Measurements from ENCODE around the gene SRGAP1.

The SRGAP1 gene

DNA sequence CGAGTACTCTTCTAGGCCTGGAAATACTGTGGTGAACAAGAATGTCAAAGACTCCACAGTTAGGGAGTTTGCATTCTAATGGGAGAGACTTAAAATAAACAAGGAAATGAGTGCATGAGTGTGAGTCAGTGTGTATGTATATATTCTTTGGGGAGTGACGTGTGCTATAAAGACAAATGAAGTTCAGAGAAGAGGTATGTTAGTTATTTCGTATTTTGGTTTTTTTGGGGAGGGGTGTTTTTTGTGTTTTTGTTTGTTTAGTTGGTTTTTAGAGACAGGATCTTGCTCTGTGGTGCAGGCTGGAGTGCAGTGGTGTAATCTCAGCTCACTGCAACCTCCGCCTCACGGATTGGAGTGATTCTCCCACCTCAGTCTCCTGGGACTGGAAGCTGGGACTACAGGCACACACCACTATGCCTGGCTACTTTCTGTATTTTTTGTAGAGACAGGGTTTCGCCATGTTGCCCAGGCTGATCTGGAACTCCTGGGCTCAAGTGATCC is 74.3 kb downstream of the SRGAP1 start:
- no peaks in the 10 kb centered on the region for H3K4me1 Mint-ChIP-seq (ENCODE audit: low read depth)
- H3K36me3 Mint-ChIP-seq = no peaks in the 10 kb centered on the region
- no peak overlapping the region for H3K4me3 Mint-ChIP-seq
- no peak overlapping the region for H3K27ac Mint-ChIP-seq
- no peaks in the 10 kb centered on the region for H3K9me3 Mint-ChIP-seq (ENCODE audit: low read depth)
- H3K27me3 Mint-ChIP-seq = no peaks in the 10 kb centered on the region

DNA sequence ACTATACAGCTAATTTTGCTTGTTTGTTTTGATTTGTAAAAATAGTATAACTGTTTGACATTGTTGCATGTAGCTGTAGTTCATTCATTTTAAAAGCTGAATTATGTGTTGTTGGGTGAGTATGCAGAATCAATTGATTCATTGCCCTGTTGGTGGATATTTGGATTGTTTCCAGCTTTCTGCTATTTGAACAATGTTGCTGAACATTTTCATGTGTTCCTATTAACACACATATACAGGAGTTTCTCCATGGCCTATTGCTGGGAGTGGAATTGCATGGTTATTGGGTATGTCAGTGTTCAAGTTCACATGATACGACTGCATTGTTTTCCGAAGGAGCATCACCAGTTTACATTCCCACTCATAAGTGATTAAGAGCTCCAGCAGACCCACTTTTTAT is 75.3 kb downstream of the SRGAP1 start:
- Mint-ChIP-seq H3K36me3 (no peaks in the 10 kb centered on the region), H3K27me3 (no peaks in the 10 kb centered on the region), H3K4me3 (no peak overlapping the region), H3K27ac (no peak overlapping the region), H3K9me3 (ENCODE audit: low read depth) (no peaks in the 10 kb centered on the region), H3K4me1 (ENCODE audit: low read depth) (no peaks in the 10 kb centered on the region)

DNA sequence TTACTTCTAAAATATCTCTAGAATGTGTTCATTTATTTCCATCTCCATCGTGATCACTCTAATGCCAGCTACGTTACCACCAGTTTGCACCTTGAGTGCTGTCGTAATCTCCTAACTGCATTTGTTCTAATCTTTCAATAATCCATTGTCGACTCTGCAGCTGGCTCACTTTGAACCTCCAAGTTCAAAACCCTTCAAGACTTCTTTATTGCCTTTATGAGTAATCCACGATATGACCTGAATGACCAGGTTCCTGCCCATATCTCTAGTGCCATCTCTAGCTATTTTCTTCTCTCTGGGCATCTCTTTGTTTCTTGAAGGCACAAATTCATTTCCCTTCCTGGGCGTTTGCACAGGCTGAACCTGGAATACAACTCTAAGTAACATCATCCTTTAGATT is 76.7 kb downstream of the SRGAP1 start:
- Mint-ChIP-seq H3K27ac (no peak overlapping the region), H3K4me1 (ENCODE audit: low read depth) (no peaks in the 10 kb centered on the region), H3K36me3 (no peaks in the 10 kb centered on the region), H3K9me3 (ENCODE audit: low read depth) (no peaks in the 10 kb centered on the region), H3K4me3 (no peak overlapping the region), H3K27me3 (no peaks in the 10 kb centered on the region)

DNA sequence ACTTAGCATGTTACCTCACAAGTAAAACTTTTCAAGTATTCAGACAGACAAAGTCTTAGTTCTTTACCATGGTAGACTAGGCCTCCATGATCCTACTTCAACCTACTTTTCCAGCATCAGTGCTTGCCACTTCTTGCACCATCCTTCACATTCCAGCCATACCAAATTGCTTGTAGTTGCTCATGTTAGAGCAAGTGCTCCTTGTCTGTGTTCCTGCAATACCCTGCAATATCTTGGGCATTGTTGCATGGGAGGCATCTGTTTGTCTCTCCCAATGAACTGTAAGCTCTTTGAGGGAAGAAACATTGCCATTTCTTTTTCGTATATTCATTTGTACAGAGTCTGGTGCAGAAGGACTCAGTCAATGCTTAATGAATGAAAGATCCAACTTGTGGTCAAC is 78.0 kb downstream of the SRGAP1 start:
- Mint-ChIP-seq H3K27me3 (no peaks in the 10 kb centered on the region), H3K27ac (no peak overlapping the region)

DNA sequence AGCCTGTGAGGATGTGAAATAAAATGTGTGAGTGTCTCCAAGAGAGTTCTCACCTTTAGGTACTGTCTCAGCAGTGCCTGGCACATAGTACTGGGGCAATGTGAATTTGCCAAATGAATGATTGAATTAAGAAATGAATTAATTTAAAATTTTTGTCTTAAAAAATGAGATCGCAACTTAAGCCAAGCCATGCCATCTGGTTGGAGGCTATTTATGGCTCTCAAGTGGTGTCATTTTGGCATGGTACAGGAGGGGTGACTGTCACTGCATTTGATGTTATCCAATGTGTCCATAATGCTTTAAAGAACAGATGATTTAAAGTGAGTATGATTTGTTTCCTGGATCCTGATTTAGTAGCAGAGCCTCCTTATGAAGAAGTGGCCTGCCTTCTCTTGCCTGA is 80.3 kb downstream of the SRGAP1 start:
- Mint-ChIP-seq H3K4me3 (no peak overlapping the region), H3K27ac (no peak overlapping the region), H3K9me3 (ENCODE audit: low read depth) (no peaks in the 10 kb centered on the region), H3K4me1 (ENCODE audit: low read depth) (no peaks in the 10 kb centered on the region), H3K36me3 (no peaks in the 10 kb centered on the region), H3K27me3 (no peaks in the 10 kb centered on the region)

More for the DNA sequence above, 78.0 kb downstream of the SRGAP1 start:
- Mint-ChIP-seq H3K4me1 (ENCODE audit: low read depth) (no peaks in the 10 kb centered on the region), H3K36me3 (no peaks in the 10 kb centered on the region), H3K9me3 (ENCODE audit: low read depth) (no peaks in the 10 kb centered on the region), H3K4me3 (no peak overlapping the region)

DNA sequence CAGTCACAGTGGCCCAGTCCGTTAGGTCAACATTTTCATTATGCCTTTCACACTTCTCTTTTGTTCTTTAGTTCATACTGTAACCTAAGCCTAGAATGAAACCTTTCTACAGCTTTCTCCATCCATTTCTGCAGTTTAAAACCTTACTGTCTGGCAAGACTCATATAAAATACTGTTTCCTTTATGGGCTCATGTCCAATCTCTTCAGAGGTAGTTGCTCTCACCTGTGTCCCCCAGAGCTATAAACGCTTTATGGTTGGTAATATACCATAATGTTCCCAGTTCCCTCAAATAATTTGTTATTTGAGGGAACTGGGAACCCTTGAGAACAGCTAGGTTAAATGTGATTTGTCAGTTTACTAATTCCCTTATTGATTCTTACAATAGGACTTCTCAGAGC is 83.0 kb downstream of the SRGAP1 start:
- Mint-ChIP-seq H3K27me3 (no peaks in the 10 kb centered on the region), H3K4me1 (ENCODE audit: low read depth) (no peaks in the 10 kb centered on the region), H3K9me3 (ENCODE audit: low read depth) (no peaks in the 10 kb centered on the region), H3K36me3 (no peaks in the 10 kb centered on the region), H3K27ac (no peak overlapping the region), H3K4me3 (no peak overlapping the region)

DNA sequence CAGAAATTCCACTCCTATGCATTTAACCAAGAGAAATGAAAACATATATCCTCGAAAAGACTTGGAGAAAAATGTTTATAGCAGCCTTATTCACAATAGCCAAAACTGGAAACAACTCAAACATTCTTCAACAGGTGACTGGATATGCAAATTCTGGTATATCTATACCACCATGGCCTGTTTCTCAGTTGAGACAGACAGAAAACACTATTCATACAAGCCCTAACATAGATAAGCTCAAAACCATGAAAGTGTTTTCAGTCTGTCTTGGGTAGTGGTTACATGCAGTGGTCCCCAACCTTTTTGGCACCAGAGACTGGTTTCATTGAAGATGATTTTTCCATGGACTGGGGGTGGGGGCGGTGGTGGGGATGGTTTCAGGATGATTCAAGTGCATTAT is 83.8 kb downstream of the SRGAP1 start:
- no peak overlapping the region for H3K27ac Mint-ChIP-seq
- H3K9me3 Mint-ChIP-seq (ENCODE audit: low read depth) = no peaks in the 10 kb centered on the region
- H3K4me3 Mint-ChIP-seq = no peak overlapping the region
- no peaks in the 10 kb centered on the region for H3K36me3 Mint-ChIP-seq
- no peaks in the 10 kb centered on the region for H3K4me1 Mint-ChIP-seq (ENCODE audit: low read depth)
- no peaks in the 10 kb centered on the region for H3K27me3 Mint-ChIP-seq

DNA sequence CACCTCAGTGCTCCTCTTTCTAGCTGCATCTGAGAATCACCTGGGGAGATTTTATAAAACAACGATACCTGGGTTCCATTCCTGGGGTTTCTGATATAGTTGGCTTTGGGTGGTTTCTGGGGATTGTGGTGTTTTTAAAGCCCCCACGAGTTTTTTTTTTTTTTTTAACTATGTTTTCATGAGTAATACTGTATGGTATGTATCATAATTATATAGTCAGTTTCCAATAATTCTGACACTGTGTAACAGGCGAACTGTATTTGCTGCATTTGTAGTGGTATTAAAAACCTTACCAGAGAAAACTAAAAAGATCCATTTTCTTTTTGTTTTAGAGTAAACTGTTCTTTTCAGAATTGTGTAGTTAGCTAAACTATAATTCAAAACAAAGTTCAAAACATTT is 84.9 kb downstream of the SRGAP1 start:
- no peaks in the 10 kb centered on the region for H3K36me3 Mint-ChIP-seq
- no peak overlapping the region for H3K27ac Mint-ChIP-seq
- no peaks in the 10 kb centered on the region for H3K27me3 Mint-ChIP-seq
- H3K9me3 Mint-ChIP-seq (ENCODE audit: low read depth) = no peaks in the 10 kb centered on the region
- no peaks in the 10 kb centered on the region for H3K4me1 Mint-ChIP-seq (ENCODE audit: low read depth)
- H3K4me3 Mint-ChIP-seq = no peak overlapping the region

DNA sequence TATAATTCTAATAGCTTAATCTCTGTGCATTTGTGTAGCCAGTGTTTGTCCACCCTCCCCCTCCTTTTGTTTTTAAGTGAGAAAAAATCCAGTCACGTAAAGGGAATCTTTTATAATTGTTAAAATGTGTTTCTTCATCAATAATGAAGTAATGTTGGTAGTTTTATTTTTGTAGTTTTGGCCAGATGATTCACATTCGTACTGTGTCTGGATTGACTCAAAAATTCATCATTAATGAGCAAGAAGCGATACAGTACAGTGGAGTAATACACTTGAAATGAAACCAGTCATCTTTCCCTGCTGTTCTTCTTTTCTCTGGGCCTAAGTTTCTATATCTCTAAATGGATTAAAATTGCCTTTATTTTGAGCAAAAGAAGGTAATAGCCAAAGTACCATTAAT is 86.5 kb downstream of the SRGAP1 start:
- H3K9me3 Mint-ChIP-seq (ENCODE audit: low read depth) = no peaks in the 10 kb centered on the region
- no peaks in the 10 kb centered on the region for H3K4me1 Mint-ChIP-seq (ENCODE audit: low read depth)
- H3K27me3 Mint-ChIP-seq = no peaks in the 10 kb centered on the region
- no peaks in the 10 kb centered on the region for H3K36me3 Mint-ChIP-seq
- H3K27ac Mint-ChIP-seq = no peak overlapping the region
- no peak overlapping the region for H3K4me3 Mint-ChIP-seq

DNA sequence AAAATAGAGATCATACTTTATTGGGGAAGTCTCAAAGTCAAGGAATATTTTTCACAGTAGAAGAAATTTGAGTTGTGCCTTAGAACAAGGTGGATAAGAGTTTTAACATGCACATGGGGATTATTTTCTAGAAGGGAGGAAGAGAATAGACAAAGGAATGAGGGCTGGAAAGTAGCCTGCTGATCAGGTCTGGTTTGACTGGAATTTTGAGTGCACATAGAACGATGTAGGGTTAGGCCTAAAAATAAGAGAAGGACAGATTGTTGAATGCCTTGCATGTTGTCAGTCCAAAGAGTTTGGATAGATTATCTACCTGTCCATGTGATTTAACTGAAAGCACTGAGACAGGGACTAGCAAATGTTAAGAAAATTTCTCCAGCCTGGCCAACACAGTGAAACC is 87.2 kb downstream of the SRGAP1 start:
- H3K27me3 Mint-ChIP-seq = no peaks in the 10 kb centered on the region

DNA sequence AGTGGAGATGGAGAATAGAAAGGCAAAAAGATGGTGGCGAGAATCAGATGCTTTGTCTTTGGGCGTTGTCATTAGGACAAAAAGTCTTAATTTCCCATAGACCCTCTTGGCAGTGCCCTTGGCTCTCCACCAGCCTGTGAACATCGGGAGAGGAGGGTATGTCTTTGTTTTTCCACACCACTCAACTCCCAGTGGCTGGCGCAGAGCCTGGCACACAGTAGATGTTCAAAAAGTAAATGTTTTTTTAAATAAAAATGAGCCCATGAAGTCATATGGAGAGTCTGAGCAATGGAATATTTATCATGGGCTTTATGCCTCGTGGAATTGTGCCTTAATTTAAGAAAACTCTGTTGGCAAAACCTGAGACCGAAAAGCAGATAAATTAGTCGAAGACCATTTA is 90.4 kb downstream of the SRGAP1 start:
- Mint-ChIP-seq H3K36me3 (no peaks in the 10 kb centered on the region), H3K9me3 (ENCODE audit: low read depth) (no peaks in the 10 kb centered on the region), H3K4me3 (no peak overlapping the region), H3K4me1 (ENCODE audit: low read depth) (no peaks in the 10 kb centered on the region), H3K27me3 (no peaks in the 10 kb centered on the region), H3K27ac (no peak overlapping the region)

More for the DNA sequence above, 87.2 kb downstream of the SRGAP1 start:
- Mint-ChIP-seq H3K9me3 (ENCODE audit: low read depth) (no peaks in the 10 kb centered on the region), H3K27ac (no peak overlapping the region), H3K4me1 (ENCODE audit: low read depth) (no peaks in the 10 kb centered on the region), H3K4me3 (no peak overlapping the region), H3K36me3 (no peaks in the 10 kb centered on the region)

DNA sequence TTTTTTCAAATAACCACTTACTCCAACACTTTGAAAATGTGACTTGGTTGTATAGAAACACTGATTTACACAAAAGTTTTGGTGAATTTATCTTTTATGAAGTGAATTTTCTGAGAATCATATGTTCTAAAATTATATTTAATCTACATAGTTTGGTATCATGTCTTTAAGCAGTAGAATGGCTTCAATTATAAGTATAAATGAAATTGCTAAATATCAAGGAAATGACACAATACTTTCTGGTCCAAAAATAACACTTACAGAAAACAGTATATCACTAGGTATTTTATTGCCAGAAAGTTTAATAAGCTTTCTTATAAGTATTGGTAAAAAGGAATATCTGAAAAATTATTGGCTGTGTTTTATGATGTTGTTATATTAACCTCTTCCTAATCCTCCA is 90.9 kb downstream of the SRGAP1 start:
- no peaks in the 10 kb centered on the region for H3K4me1 Mint-ChIP-seq (ENCODE audit: low read depth)
- H3K4me3 Mint-ChIP-seq = no peak overlapping the region
- H3K27ac Mint-ChIP-seq = no peak overlapping the region
- no peaks in the 10 kb centered on the region for H3K36me3 Mint-ChIP-seq
- no peaks in the 10 kb centered on the region for H3K9me3 Mint-ChIP-seq (ENCODE audit: low read depth)
- H3K27me3 Mint-ChIP-seq = no peaks in the 10 kb centered on the region

DNA sequence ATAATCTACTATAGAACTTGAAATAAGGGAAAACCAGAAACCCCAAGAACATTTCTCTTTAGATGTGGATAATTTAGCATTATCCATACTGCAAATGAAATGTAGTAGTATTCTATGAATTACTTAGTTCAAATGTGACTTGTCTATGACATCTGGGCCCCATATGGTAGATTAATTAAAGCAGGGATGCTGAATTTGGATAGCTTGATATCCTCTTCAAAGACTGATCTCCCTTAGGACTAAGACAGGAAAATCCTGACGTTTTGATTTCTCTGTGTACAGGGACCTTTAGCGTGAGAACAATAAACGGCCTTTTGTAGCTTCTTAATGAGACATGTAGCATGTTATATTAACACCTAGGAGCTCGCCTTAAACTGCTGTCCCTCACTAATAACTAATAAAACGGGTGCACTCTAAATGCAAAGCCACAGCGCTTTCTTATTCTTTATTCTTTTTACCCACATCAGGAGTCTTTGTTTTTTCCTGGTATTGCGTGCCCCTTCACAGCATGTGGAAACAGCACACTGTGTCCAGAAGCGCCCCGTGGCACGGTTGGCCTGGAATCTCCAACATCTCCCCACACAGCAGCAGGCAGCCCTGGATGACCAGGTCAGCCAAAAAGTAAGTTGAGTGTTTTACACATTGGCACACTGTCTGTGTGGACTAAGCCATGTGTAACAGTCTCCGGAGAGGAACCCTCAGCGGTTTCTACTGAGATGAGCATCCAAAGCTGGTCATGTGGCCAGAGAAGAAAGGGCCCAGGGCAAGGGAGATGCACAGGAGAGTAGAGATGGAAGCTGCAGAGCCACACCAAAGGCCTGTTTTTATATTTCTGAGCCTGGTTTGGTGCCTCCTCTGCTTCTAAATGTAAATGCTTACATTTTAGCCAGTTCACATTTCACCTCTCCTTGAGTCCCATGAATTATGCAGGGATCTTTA is 93.1 kb downstream of the SRGAP1 start:
- no peaks in the 10 kb centered on the region for H3K36me3 Mint-ChIP-seq
- H3K27me3 Mint-ChIP-seq = no peaks in the 10 kb centered on the region
- no peak overlapping the region for H3K27ac Mint-ChIP-seq
- H3K4me1 Mint-ChIP-seq (ENCODE audit: low read depth) = no peaks in the 10 kb centered on the region
- H3K4me3 Mint-ChIP-seq = no peak overlapping the region
- H3K9me3 Mint-ChIP-seq (ENCODE audit: low read depth) = no peaks in the 10 kb centered on the region

DNA sequence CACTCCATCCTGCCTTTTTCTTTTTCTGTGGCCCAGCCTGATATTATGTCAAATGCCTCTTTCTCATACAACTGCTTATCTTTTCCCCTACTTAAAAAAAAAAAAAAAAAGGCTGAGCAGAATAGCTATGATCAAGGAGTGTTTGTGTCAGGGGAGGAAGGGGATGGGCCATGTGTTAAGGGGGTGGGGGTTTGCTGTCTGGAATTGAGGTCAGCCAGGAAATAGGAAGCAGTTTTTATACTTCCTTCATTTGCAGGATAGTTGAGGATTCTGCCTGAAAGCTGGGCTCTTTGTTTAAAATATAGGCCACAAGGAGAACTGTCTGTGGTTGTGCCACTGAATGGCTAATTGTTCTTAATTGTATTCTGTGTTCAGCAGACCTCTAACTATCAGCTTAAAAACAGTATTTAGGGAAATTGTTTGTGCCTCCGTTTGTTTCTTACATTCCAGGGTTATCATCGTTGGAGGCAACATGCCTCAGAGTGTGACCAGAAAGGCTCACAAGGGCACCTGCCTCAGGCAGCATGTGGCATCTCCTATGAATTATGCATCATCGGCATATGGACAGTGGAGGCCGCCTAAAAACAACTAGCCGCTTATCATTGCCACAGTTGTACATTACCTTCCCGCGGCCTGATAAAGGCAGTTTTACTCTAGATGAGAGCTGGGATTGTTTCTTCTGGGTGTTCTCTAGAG is 96.0 kb downstream of the SRGAP1 start:
- Mint-ChIP-seq H3K36me3 (no peaks in the 10 kb centered on the region), H3K4me1 (ENCODE audit: low read depth) (peaks cover 2% of the 10 kb centered on the region), H3K4me3 (no peak overlapping the region), H3K9me3 (ENCODE audit: low read depth) (no peaks in the 10 kb centered on the region), H3K27ac (no peak overlapping the region), H3K27me3 (no peaks in the 10 kb centered on the region)

DNA sequence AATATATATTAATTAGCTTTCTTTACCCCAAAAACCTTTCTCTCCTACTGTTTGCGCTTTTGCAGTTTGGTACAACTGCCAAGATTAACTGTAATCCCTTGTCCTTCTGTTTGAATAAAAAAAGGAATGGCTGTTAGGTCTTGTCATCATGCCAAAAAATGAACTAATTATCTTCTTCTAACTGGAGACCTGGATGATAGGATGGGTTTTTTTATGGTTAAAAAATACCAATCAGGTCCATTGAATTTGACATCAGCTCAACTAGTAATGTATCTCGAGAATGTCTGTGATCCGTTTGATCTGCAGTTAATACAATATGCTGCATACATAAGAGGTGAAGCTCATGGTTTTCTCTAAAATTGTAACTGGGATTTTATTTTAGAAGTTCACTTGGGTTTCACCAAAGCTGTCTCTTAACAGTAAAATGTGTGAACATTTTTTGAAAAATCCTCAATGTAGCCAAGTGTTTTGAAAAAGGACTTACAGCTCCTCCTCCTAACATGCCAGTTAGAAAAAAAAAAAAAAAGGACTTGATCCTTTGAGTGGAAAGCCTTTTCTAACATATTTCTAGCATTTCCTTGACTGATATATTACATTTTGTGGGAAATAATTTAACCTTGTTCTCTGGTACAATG is 96.8 kb downstream of the SRGAP1 start:
- H3K9me3 Mint-ChIP-seq (ENCODE audit: low read depth) = no peaks in the 10 kb centered on the region
- no peak overlapping the region for H3K27ac Mint-ChIP-seq
- H3K27me3 Mint-ChIP-seq = no peaks in the 10 kb centered on the region
- no peak overlapping the region for H3K4me3 Mint-ChIP-seq
- peaks cover 2% of the 10 kb centered on the region for H3K4me1 Mint-ChIP-seq (ENCODE audit: low read depth)
- H3K36me3 Mint-ChIP-seq = no peaks in the 10 kb centered on the region

All from activated naive CD8-positive, alpha-beta T cell (primary cell).